Measurements from ENCODE around the gene TTC33.

- TF ChIP-seq CTCF (IDR thresholded peaks at IDR 0.05 in 4 of 5, conservative IDR thresholded peaks at IDR 0.05 in 1 of 5) (no peak), POLR2A (IDR thresholded peaks at IDR 0.05) (no peak)
Observed at GRCh38 chr5:40757400-40757799, 1.6 kb upstream of the TTC33 start.
